ENCODE measurements around the gene LRCH3.
A peak's percentile ranks its signal among the peaks of the same experiment; 100 is the strongest.

LRCH3 gene
- 63.1 to 79.9 reads per million in 2 experiments for total RNA-seq

- DNase-seq (ENCODE audit: low read depth): peak; percentile 69
Observed at GRCh38 chr3:197791113-197791891, at the start of gene LRCH3. LRCH3 (plus strand) TSS chr3:197791254; CDS start chr3:197791279, 25 bp downstream.

GRCh38 chr3:197742787-197743186 is 48.3 kb upstream of the LRCH3 start:
- DNase-seq (ENCODE audit: low read depth): no peak

GRCh38 chr3:197746209-197746608 is 44.8 kb upstream of the LRCH3 start:
- no peak for DNase-seq (ENCODE audit: low read depth)

- no peak for DNase-seq (ENCODE audit: low read depth)
Observed at GRCh38 chr3:197746801-197747237, 44.2 kb upstream of the LRCH3 start.

- DNase-seq (ENCODE audit: low read depth): no peak
Observed at GRCh38 chr3:197748597-197749314, 42.3 kb upstream of the LRCH3 start.

- DNase-seq (ENCODE audit: low read depth): peak; percentile 73
Observed at GRCh38 chr3:197749315-197749600, 41.8 kb upstream of the LRCH3 start.

GRCh38 chr3:197749601-197750395 is 41.3 kb upstream of the LRCH3 start, which contains the start of gene FYTTD1:
FYTTD1 (plus strand) TSS chr3:197749883; CDS start chr3:197749972, 89 bp downstream.
- peak; percentile 79 for DNase-seq (ENCODE audit: low read depth)

- DNase-seq (ENCODE audit: low read depth): peak; percentile 33
Observed at GRCh38 chr3:197750396-197750831, 40.6 kb upstream of the LRCH3 start.

GRCh38 chr3:197750858-197751737 is 40.0 kb upstream of the LRCH3 start:
- DNase-seq (ENCODE audit: low read depth): no peak

GRCh38 chr3:197752107-197752506 is 38.9 kb upstream of the LRCH3 start:
- DNase-seq (ENCODE audit: low read depth): no peak

GRCh38 chr3:197753263-197753662 is 37.8 kb upstream of the LRCH3 start:
- no peak for DNase-seq (ENCODE audit: low read depth)

- no peak for DNase-seq (ENCODE audit: low read depth)
Observed at GRCh38 chr3:197756704-197757103, 34.4 kb upstream of the LRCH3 start.

GRCh38 chr3:197758512-197758911 is 32.5 kb upstream of the LRCH3 start:
- DNase-seq (ENCODE audit: low read depth): no peak

GRCh38 chr3:197761784-197762183 is 29.3 kb upstream of the LRCH3 start:
- DNase-seq (ENCODE audit: low read depth): no peak

GRCh38 chr3:197775317-197775716 is 15.7 kb upstream of the LRCH3 start:
- no peak for DNase-seq (ENCODE audit: low read depth)

GRCh38 chr3:197782230-197782629 is 8.8 kb upstream of the LRCH3 start:
- DNase-seq (ENCODE audit: low read depth): no peak

GRCh38 chr3:197784019-197784585 is 7.0 kb upstream of the LRCH3 start:
- no peak for DNase-seq (ENCODE audit: low read depth)

- no peak for DNase-seq (ENCODE audit: low read depth)
Observed at GRCh38 chr3:197787412-197787811, 3.6 kb upstream of the LRCH3 start.

GRCh38 chr3:197789309-197789708 is 1.7 kb upstream of the LRCH3 start:
- no peak for DNase-seq (ENCODE audit: low read depth)

- DNase-seq (ENCODE audit: low read depth): no peak
Observed at GRCh38 chr3:197790033-197790432, 1.0 kb upstream of the LRCH3 start.

All from T follicular helper cell (primary cell).